OCI-LY1 (cell line): Measurements from ENCODE around the gene AP3D1.

Experiments used
- CTCF ChIP-seq: fragments of 200-600 bp; sonication (generic), shearing (Covaris generic); IDR thresholded peaks from 2 replicates; pipeline ENCODE4 v1.5.1; 2017; ENCODE audit warnings: mild to moderate bottlenecking, antibody characterized with exemption, low read length, moderate library complexity, mixed read lengths
- EZH2 ChIP-seq: fragments of 200-600 bp; sonication (generic), shearing (Covaris generic); IDR thresholded peaks from 2 replicates; pipeline ENCODE4 v1.8.0; 2017; ENCODE audit warnings: borderline replicate concordance, mixed run types, mild to moderate bottlenecking, antibody characterized with exemption, low read length, moderate library complexity, mixed read lengths

GRCh38 chr19:2157452-2157851, 6.1 kb upstream of the AP3D1 start:
- TF ChIP-seq CTCF (no peak), EZH2 (no peak)
